ENCODE data around the gene SSTR1. TPM values are rescaled to one million over a fixed set of nuclear protein-coding genes. Genes with fewer than 3 reads are reported as not detected.

Gene SSTR1
- total and polyA plus RNA-seq, 2 of the 13 experiments (the other 11 are each of a cell fraction or from before 2014, with no cell fraction given): 0.04 TPM

- H3K79me2 ChIP-seq (ENCODE audit: insufficient read depth, low read length): no peaks in the 10 kb centered on the region
- no peak overlapping the region for H2AFZ ChIP-seq (ENCODE audit: low read length)
- no peaks in the 10 kb centered on the region for H3K36me3 ChIP-seq (replicated peaks in 1 of 2; ENCODE audit: control insufficient read depth in 1 of 2, insufficient read depth in 2 of 2, low read length in 2 of 2)
- no TSS peak for BruUV-seq (replicated peaks)
- H3K27ac ChIP-seq (ENCODE audit: extremely low read length, insufficient read depth, low read length): no peak overlapping the region
- no peaks in the 10 kb centered on the region for H3K27me3 ChIP-seq (ENCODE audit: control insufficient read depth in 1 of 2, insufficient read depth in 2 of 2, low read length in 2 of 2)
- H3K9ac ChIP-seq (ENCODE audit: insufficient read depth, low read depth, low read length): no peak overlapping the region
- H4K20me1 ChIP-seq (ENCODE audit: insufficient read depth, low read length): no peaks in the 10 kb centered on the region
- FAIRE-seq (no peak), DNase-seq (ENCODE audit: low spot score) (no peak), ATAC-seq (no peak)
- no peak for TF ChIP-seq ZNF264 (CRISPR knock-in tag; IDR thresholded peaks at IDR 0.05)
- TF ChIP-seq ZNF816 (CRISPR knock-in tag; IDR thresholded peaks at IDR 0.05; ENCODE audit: borderline replicate concordance): no peak
- TF ChIP-seq KDM5B (CRISPR knock-in tag; IDR thresholded peaks at IDR 0.05; ENCODE audit: borderline replicate concordance): no peak
- in situ Hi-C loops (cut with HindIII; ENCODE audit: extremely low pct_ligation_motif_present, low pct_unique_long_range_greater_than_20kb): no loop called here
- no peaks in the 10 kb centered on the region for H3K4me1 ChIP-seq (ENCODE audit: insufficient read depth, low read length)
- H3K4me3 ChIP-seq (replicated peaks in 1 of 3; ENCODE audit: insufficient read depth in 1 of 3, low read depth in 2 of 3, low read length in 3 of 3): no peak overlapping the region
- H3K9me3 ChIP-seq (ENCODE audit: low read length): no peaks in the 10 kb centered on the region
- CTCF ChIA-PET (ENCODE audit: low intra/inter-chr PET ratio, low total read pairs): no interaction called here
- intact Hi-C loops (cut with micrococcal nuclease; ENCODE audit: unreplicated experiment): no loop called here
- POLR2A ChIA-PET: no interaction called here
- H3K4me2 ChIP-seq (ENCODE audit: low read depth, low read length): no peak overlapping the region
Observed at GRCh38 chr14:38184132-38184531, 23.6 kb upstream of the SSTR1 start.

GRCh38 chr14:38185671-38186070 is 22.0 kb upstream of the SSTR1 start:
- FAIRE-seq: no peak
- H4K20me1 ChIP-seq (ENCODE audit: insufficient read depth, low read length): no peaks in the 10 kb centered on the region
- H3K4me3 ChIP-seq (replicated peaks in 1 of 3; ENCODE audit: insufficient read depth in 1 of 3, low read depth in 2 of 3, low read length in 3 of 3): no peak overlapping the region
- H3K9ac ChIP-seq (ENCODE audit: insufficient read depth, low read depth, low read length): no peak overlapping the region
- no TSS peak for BruUV-seq (replicated peaks)
- 7% methylated on average over 1 of the region's 1 CpG for WGBS (ENCODE audit: low lambda C conversion rate)
- no peak overlapping the region for H2AFZ ChIP-seq (ENCODE audit: low read length)
- no peaks in the 10 kb centered on the region for H3K36me3 ChIP-seq (replicated peaks in 1 of 2; ENCODE audit: control insufficient read depth in 1 of 2, insufficient read depth in 2 of 2, low read length in 2 of 2)
- H3K27me3 ChIP-seq (ENCODE audit: control insufficient read depth in 1 of 2, insufficient read depth in 2 of 2, low read length in 2 of 2): no peaks in the 10 kb centered on the region
- H3K4me2 ChIP-seq (ENCODE audit: low read depth, low read length): no peak overlapping the region
- no peak overlapping the region for H3K27ac ChIP-seq (ENCODE audit: extremely low read length, insufficient read depth, low read length)
- no peak for DNase-seq (ENCODE audit: low spot score)
- ChIA-PET POLR2A (no interaction called here), CTCF (ENCODE audit: low intra/inter-chr PET ratio, low total read pairs) (no interaction called here)
- no peak for ATAC-seq
- TF ChIP-seq MNT (IDR thresholded peaks at IDR 0.05): no peak
- no peak for TF ChIP-seq CEBPB (IDR thresholded peaks at IDR 0.05; ENCODE audit: borderline replicate concordance, low read depth, low read length)
- TF ChIP-seq SOX6 (IDR thresholded peaks at IDR 0.05): no peak
- TF ChIP-seq SOX6 (CRISPR knock-in tag; IDR thresholded peaks at IDR 0.05): no peak
- no peak for TF ChIP-seq POLR2A (IDR thresholded peaks at IDR 0.05; ENCODE audit: insufficient read depth in 1 of 2, low read depth in 2 of 2, low read length in 2 of 2)
- no peak for TF ChIP-seq MAFF (IDR thresholded peaks at IDR 0.05; ENCODE audit: low read depth, low read length)
- no peak for TF ChIP-seq BORCS8-MEF2B (CRISPR knock-in tag; IDR thresholded peaks at IDR 0.05)
- H3K79me2 ChIP-seq (ENCODE audit: insufficient read depth, low read length): no peaks in the 10 kb centered on the region
- intact Hi-C loops (cut with micrococcal nuclease; ENCODE audit: unreplicated experiment): no loop called here
- H3K4me1 ChIP-seq (ENCODE audit: insufficient read depth, low read length): no peaks in the 10 kb centered on the region
- no peaks in the 10 kb centered on the region for H3K9me3 ChIP-seq (ENCODE audit: low read length)
- in situ Hi-C loops (cut with HindIII; ENCODE audit: extremely low pct_ligation_motif_present, low pct_unique_long_range_greater_than_20kb): no loop called here

Measured in HepG2 (cell line).